Heart left ventricle (tissue), 16 donors: ENCODE results near the gene CSNK1D. TPM values are rescaled to one million over a fixed set of nuclear protein-coding genes. Genes with fewer than 3 reads are reported as not detected.

ENCODE experiments used
- ATAC-seq, 4 donors: fragments of 200-7000 bp; cut with Tn5 transposase; one replicate each; pipeline ENCODE4 v1.9.1; 2020 to 2022; ENCODE audit warnings: moderate library complexity in 4 of 4, mild to moderate bottlenecking in 3 of 4, moderate number of reproducible peaks in 1 of 4
- DNase-seq, 5 donors: peaks; one replicate each; pipeline ENCODE4 v3.0.0-alpha.2; 2020
- H3K27ac ChIP-seq, 12 donors: fragments of 200-600 bp; sonication (generic) in 4 of 12; one replicate each; pipeline versions ENCODE4 v1.5.0 to v1.8.0; 2016 to 2022; ENCODE audit warnings: mild to moderate bottlenecking in 2 of 12
- H3K27me3 ChIP-seq, 9 donors: fragments of 200-600 bp; sonication (generic) in 2 of 9; one replicate each; pipeline versions ENCODE4 v1.5.1 to v1.8.0; 2016 to 2022; ENCODE audit warnings: mild to moderate bottlenecking in 3 of 9
- H3K36me3 ChIP-seq, 9 donors: fragments of 200-600 bp; sonication (generic) in 2 of 9; one replicate each; pipeline versions ENCODE4 v1.5.0 to v1.8.0; 2018 to 2022; ENCODE audit warnings: mild to moderate bottlenecking in 2 of 9
- H3K4me1 ChIP-seq, 12 donors: fragments of 200-600 bp; sonication (generic) in 4 of 12; one replicate each; pipeline versions ENCODE4 v1.5.0 to v1.8.0; 2016 to 2022; ENCODE audit warnings: mild to moderate bottlenecking in 3 of 12
- H3K4me3 ChIP-seq, 12 donors: fragments of 200-600 bp; sonication (generic) in 4 of 12; one replicate each; pipeline versions ENCODE4 v1.5.0 to v1.8.0; 2017 to 2022; ENCODE audit warnings: mild to moderate bottlenecking in 9 of 12, moderate library complexity in 4 of 12
- H3K9me3 ChIP-seq, 12 donors: fragments of 200-600 bp; sonication (generic) in 4 of 12; one replicate each; pipeline versions ENCODE4 v1.5.0 to v1.8.0; 2016 to 2022; ENCODE audit warnings: mild to moderate bottlenecking in 1 of 12
- CTCF ChIP-seq, 12 donors: fragments of 200-600 bp; sonication (generic) in 4 of 12; IDR thresholded peaks; one replicate each; pipeline versions ENCODE4 v1.5.0 to v1.8.0; 2018 to 2022; ENCODE audit warnings: antibody characterized with exemption in 12 of 12, mild to moderate bottlenecking in 5 of 12
- POLR2A ChIP-seq, 2 donors: fragments of 450-650 bp; IDR thresholded peaks; one replicate each; pipeline ENCODE4 v1.6.1; 2017; ENCODE audit warnings: antibody characterized with exemption in 2 of 2, mild to moderate bottlenecking in 2 of 2, moderate library complexity in 2 of 2
- WGBS, 4 donors: extraction: QIAGEN DNeasy Blood & Tissue Kit in 2 of 4; methylation state at CpG; one replicate each; pipeline versions ENCODE4 v1.1.5 to v1.1.7; 2013 to 2018; 5-methylcytosine and 5-hydroxymethylcytosine counted together
- intact Hi-C, 10 donors: fragments of 100-400 bp; cut with DNase I; formaldehyde crosslinking; loops; one replicate each; pipeline versions ENCODE4 v1.11.1 to v1.14.2; 2022
- polyA plus RNA-seq, 2 donors: library from polyadenylated mRNA; stranded (reverse); fragments of 200-250 nt; gene quantifications; one replicate each; pipeline ENCODE4 v1.2.3, GENCODE V29; 2013
- total RNA-seq, 9 donors: library from RNA; depleted of rRNA in 2 of 9; stranded (reverse); fragments of >200 nt in 2 of 9; fragmentation: NEBNext Ultra II Directional in 3 of 9; extraction: Animal tissue kit (Norgen Biotek cat#: 25700) in 3 of 9; gene quantifications; one replicate each; pipeline versions ENCODE4 v1.1.0 to v1.2.4, GENCODE V29; 2016 to 2023
- donor health status: ischemic (EF 13 %, LVEDD 7.1; RV severe dilation, severe dysfunction).
- donor health status: healthy with polysubstance abuse.
- donor health status: DM: no; HTN: yes; CAD: no.
- donor health status: DM: no; HTN: no; CAD: no.
- donor health status: ischemic (EF 25% LVEDD 6.9; RV normal size, moderate dysfunction).
- donor health status: ischemic (EF 25% LVEDD 5.7; RV mildly dilated, moderate dysfunction).
- donor health status: healthy.
- donor health status: DM: yes; HTN: yes; CAD: no.
- donor health status: ischemic (EF 35%, LVEDD 5.7; RV mildly dilated, moderate dysfunction).
- donor health status: nonischemic (EF 11% LVEDD 7.7; RV severe dilation, severe dysfunction).
- donor health status: DM: yes; HTN: yes; CAD: no.
- donor health status: PGD.
- donor health status: ischemic (EF 29% LVEDD 5.4; RV normal size, mild dysfunction).
- donor health status: nonischemic (EF 23%, LVEDD 6.1; RV moderate dilation, normal function).

Gene CSNK1D
- total and polyA plus RNA-seq, 11 donors, result 38.4 to 88.1 (median 66.1) TPM

- Histone ChIP-seq H3K27me3 (no peaks in the 10 kb centered on the region), H3K36me3 (peaks cover 0 to 43% (median 17%) of the 10 kb centered on the region in 9 donors), H3K27ac (peak overlapping the region; percentile 96 to 100 (median 98)), H3K9me3 (no peaks in the 10 kb centered on the region), H3K4me3 (peak overlapping the region; percentile 76 to 100 (median 94)), H3K4me1 (peaks cover 7 to 59% (median 55%) of the 10 kb centered on the region in 12 donors)
- ATAC-seq (peak in 3 of 4 donors; percentile 38 to 55 (median 44)), DNase-seq (peak; percentile 62 to 82 (median 66))
- intact Hi-C loops, result loop anchor here in 3 of 10 donors (1.0 to 5.0 kb wide), 3 partner anchors 20 to 60 kb away; partner anchors contain the start of gene CCDC57 (in 1 of the 3)
- 1 to 2% (median 1%) methylated on average over 17 to 57 of the region's 57 CpGs for WGBS, 4 donors
- TF ChIP-seq POLR2A (IDR thresholded peaks at IDR 0.05) (no peak), CTCF (IDR thresholded peaks at IDR 0.05) (no peak)
Measured at GRCh38 chr17:82272495-82273326, 789 bp downstream of the CSNK1D start.

- Histone ChIP-seq H3K36me3 (peaks cover 0 to 51% (median 17%) of the 10 kb centered on the region in 9 donors), H3K27me3 (no peaks in the 10 kb centered on the region), H3K4me1 (peaks cover 12 to 72% (median 67%) of the 10 kb centered on the region in 12 donors), H3K9me3 (no peaks in the 10 kb centered on the region), H3K4me3 (peak overlapping the region in 2 of 12 donors; percentile 16 to 96), H3K27ac (peak overlapping the region in 2 of 12 donors; percentile 100)
- TF ChIP-seq CTCF (IDR thresholded peaks at IDR 0.05) (no peak), POLR2A (IDR thresholded peaks at IDR 0.05) (no peak)
- intact Hi-C loops, result loop anchor here in 4 of 10 donors (2.0 to 5.0 kb wide), 3 partner anchors 15 to 59 kb away; partner anchors contain the start of gene CCDC57 (in 1 of the 4)
- DNase-seq (no peak), ATAC-seq (no peak)
- 52 to 71% (median 57%) methylated on average over 2 to 6 of the region's 6 CpGs for WGBS, 4 donors
Measured at GRCh38 chr17:82271401-82271800, 2.1 kb downstream of the CSNK1D start.

- Histone ChIP-seq H3K36me3 (peaks cover 0 to 58% (median 22%) of the 10 kb centered on the region in 9 donors), H3K4me3 (no peak overlapping the region), H3K27ac (peak overlapping the region in 1 of 12 donors; percentile 62), H3K27me3 (no peaks in the 10 kb centered on the region), H3K9me3 (no peaks in the 10 kb centered on the region), H3K4me1 (peaks cover 12 to 80% (median 73%) of the 10 kb centered on the region in 12 donors)
- 82 to 88% (median 83%) methylated on average over 12 of the region's 12 CpGs for WGBS, 4 donors
- DNase-seq (peak in 1 of 5 donors; percentile 52), ATAC-seq (no peak)
- intact Hi-C loops, result loop anchor here in 4 of 10 donors (2.0 to 5.0 kb wide), 3 partner anchors 14 to 58 kb away; partner anchors contain the start of gene CCDC57 (in 1 of the 4)
- no peak for TF ChIP-seq POLR2A (IDR thresholded peaks at IDR 0.05)
- no peak for TF ChIP-seq CTCF (IDR thresholded peaks at IDR 0.05)
Measured at GRCh38 chr17:82270651-82271050, 2.8 kb downstream of the CSNK1D start.
